Stimulated activated CD8-positive, alpha-beta memory T cell treated with anti-CD3 and anti-CD28 coated beads, Interleukin-7, amount 100 ng/mL, for 48 hours (primary cell): ENCODE results near the gene TMBIM1.

ENCODE experiments used
- DNase-seq, 2 donors: peaks; one replicate each; pipeline ENCODE4 v3.0.0-alpha.2; 2020; ENCODE audit warnings: low read depth in 1 of 2; ENCODE audit errors: extremely low read depth in 1 of 2

Gene TMBIM1

DNA sequence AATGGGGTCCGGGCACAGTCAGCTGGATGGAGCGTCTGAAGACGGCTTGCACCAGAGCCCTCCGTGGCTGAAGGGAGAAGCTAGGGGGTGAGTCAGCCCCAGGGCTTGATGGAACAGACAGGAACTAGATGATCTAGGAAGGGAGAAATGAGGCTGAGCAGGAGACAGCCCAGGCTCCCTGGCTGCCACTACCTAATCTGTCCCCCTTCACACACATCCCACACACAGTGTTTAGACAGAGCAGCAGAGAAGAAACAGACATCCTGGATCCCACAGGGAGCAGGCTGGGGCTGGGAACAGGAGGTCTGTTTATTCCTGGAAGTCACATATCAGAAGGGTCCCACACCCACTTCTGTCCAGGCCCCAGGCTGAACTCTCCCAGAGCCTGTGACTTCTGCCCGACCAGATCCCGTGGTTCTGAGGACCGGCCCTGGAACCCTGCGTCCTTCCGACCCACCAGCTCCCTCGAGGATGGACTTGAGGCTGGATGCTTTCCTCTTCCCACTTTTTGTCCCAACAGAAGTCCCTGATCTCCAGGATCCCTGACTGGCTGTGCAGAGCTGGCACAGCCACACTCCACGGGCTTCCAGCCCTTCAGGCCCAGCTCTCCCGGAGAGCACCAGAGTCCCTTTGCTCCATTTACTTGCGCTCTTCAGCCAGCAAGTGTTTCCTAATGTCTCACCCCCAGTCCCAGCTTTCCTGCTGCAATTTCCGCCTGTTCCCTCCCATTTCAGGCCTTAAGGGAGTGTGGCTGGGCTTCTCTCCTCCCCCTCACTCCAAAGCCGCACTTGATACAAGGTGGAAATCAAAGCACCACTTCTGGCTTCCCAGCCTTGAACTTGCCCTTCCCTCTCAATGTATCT is 33.0 kb downstream of the TMBIM1 start:
- DNase-seq, result no peak

DNA sequence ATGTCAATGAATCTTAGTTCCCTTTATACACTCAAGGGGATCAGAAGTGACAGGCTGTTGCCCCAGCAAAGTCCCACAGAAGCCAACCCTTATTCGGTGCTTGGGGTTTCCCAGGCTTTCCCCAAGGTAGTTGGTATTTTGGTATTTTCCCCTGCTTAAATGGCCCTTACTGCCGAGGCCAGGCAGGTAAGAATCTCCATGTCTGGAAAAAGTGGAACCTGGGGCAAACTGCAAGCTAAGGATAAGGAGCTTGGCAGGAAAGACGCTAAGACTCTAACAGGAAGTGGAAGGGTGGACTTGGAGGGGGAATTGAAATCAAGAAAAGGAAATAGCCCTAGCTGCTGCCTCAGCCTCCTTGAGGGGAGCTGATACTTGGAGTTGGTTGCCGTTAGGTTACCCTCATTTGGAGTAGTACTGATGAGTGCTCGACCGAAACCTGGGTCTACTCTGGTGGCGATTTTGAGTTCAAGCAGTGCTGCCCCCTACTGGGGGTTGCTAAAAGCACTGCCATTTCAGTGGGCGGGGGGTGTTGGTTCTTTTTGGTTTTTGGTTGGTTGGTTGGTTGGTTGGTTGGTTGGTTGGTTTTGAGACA is 34.8 kb downstream of the TMBIM1 start:
- peak; percentile 43 to 54 for DNase-seq

DNA sequence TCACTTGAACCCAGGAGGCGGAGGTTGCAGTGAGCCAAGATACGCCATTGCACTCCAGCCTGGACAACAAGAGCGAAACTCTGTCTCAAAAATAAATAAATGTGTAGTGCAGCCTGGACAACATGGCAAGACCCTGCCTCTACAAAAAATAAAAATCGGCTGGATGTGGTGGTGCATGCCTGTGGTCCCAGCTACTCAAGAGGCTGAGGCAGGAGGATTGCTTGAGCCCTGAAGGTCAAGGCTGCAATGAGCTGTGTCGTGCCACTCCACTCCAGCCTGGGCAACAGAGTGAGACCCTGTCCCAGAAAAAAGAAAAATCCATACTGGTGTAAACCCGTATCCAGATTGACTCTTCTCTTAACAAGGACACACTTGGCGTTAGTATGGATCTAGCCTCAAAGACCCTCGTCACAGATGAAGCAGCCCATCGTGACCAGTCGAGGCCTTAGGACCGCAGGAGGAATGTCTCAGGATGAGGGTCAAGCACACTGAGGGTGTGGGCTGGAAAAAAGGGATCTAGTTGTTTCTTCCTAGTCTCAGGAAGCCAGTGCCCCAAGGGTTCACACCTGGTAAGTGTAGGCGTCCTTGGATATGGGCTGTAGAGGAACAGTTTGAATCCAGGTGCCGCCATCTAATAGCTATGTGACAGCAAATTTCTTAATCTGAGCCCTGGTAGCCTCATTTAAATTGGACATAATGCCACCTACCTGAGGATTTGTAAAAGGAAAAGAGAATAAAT is 35.5 kb downstream of the TMBIM1 start:
- no peak for DNase-seq

DNA sequence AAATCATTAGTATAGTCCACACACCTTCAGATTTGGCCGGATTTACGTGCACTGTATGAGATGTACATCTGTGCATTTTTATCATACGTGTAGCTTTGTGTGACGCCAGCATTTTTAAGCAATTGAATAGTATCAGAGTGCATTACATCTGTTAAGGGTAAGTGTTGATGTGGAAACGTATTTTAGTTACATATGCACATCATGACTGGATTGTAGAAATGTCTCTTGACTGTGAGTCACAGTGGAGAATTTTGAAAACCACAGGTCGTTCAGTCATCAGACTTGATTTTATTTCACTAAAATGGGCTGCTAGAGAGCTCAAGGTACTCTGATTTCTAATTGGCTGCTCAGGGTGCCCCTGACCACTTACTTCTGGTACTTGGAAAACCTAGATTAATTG is 36.9 kb downstream of the TMBIM1 start:
- no peak for DNase-seq

DNA sequence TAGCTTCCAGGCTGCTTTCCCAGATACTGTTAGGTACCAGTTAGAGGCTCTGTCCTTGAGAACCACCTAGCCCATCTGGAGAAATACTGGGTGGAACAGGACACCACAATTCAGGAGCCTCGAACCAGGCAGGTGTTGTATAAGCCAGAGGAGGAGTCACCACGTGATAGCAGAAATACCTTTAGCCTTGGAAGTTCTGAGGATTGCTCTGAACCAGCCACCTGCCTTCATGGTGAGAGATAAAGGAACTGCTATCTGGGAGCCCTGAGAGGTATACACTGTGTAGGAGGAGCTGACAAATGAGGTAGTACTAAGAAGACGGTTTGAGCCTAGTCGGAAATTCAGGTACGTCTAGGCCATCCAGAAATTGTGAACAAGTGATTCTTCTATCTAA is 39.1 kb downstream of the TMBIM1 start:
- no peak for DNase-seq

DNA sequence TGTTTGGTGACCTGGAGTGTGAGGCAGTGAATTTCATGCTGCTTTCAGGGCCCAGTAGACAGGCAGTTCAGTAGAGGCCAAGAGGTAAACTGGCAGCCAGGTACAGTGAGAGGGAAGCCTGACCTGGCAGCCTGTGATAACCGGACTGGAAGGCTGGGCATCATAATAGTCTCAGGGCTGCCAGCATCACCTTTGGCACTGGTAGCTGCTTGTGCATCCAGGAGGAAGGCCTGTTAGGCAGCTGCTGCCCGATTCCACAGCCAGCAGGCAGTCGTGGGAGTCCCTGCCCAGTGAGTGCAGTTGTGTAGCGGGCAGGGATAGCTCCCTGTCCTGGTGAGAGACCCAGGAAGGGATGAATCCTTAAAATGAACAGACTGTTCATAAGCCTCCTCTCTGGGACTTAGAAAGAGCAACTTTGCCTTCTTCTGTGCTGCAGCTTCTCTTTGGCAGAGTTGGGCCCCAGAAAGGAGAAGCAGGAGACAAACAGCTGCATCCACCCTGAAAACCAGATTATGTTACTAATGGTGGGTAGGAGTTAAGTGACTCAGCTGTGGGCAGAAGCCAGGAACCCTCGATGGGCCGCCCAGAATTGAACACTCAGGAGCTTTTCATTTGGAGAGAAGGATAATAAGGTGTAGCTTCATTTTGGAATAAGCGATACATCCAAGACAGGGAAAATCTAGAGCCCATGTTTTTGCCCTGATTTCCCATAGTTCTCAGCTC is 39.6 kb downstream of the TMBIM1 start:
- DNase-seq, result no peak

DNA sequence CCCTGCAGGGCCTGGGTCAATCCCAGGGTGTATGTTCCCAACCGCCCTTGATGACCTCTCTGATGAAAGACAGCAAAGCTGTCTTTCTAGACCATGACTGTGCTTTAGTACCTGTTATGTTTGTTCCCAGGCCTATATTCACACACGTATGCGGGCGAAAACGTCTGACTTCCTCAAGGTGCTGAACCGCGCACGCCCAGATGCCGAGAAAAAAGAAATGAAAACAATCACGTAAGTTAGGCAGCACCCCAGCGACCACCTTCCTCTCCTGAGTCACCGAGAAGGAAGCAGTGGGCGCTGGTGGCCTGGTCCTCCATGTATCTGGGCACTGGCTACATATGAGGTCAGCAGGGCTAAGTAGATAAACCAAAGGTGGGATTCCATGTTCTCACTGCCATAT is 42.6 kb downstream of the TMBIM1 start:
- DNase-seq, result no peak

DNA sequence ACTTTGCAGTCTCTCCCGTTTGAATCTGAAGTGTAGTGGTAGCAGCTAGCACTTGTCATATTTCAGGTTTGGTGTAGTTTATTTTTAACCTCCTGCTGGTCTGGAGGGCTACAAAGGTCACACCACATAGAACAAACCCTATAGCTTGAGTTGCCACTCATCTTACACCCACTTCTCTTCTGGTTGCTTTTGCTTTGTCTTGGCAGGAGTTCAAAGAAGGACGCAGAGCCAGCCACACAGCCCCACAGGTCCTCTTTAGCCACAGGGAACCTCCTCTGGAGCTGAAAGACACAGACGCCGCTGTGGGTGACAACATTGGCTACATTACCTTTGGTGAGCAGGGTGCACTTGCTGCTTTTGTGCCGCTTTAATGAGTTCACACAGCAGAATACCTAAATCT is 47.1 kb downstream of the TMBIM1 start:
- DNase-seq, result no peak

DNA sequence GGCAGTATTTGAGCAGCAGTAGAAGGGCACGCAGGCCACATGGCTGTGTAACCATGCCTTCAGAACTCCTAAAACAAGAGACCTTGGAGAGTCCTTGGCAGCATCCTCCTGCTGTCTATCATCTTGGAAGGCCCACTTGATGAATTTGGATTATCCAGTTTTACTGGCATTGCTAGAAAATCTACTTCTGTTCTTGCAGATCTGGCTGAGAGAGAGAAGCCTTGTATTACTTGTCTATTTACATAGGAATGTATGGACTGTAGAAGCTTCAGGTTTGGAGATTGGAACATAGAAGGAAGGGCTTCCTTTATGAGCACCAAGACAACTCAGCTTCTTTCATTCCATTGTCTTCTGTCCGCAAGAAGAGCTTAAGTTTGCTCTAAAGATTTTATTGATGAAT is 47.6 kb downstream of the TMBIM1 start:
- no peak for DNase-seq

DNA sequence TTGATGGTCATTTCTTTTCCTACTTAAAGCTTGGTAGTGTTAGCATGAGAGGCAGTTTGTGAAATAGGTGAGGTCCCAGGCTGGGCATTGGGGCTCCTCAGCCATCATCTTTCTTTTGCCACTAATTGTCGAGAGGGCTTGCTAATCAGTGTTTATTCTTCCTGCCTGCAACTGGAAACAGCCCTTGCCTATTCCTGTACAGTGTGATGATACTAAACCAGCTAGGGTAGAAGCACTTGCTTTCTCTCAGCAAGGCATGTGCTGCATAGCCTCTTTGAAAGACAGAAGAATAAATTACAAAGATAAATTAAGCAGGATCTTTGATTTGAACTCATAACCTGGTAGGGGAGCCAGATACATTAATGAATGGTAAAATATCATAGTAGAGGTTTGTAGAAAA is 48.1 kb downstream of the TMBIM1 start:
- no peak for DNase-seq

DNA sequence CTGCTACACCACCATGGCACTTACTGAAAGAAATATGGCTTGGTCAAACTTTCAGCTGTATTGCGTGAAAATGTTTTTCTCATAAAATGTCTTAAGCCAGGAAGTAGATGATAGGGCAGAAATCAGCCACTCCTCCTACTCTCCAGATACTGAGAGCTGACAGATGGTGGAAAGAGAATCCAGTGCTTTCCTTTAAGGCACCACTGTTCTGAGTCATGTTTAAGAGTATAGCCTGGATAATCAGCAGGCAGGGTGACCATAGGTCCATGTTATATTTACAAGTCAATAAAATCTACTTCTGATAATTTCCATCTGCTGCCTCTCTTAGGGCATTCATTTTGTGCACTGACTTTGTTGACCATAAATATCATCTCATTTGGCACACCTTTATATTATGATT is 53.4 kb downstream of the TMBIM1 start:
- DNase-seq, result no peak

DNA sequence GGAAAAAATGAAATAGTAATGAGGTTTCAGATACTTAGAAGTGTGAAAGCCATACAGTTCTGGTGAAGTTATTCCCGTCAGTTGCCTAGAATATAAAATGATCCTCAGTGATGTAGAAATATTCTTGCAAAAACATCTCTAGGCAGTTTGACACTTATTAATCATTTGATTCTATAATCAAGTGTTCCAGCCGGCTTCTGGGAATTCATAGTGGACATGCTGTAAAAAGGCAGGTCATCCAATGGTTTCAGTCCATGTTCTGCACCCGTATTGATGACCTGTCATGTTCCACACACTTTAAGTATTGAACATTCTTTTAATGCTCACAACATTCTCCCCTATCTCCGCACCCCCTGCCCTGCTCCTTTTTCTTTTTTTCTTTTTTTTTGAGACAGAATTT is 55.5 kb downstream of the TMBIM1 start:
- DNase-seq, result no peak

DNA sequence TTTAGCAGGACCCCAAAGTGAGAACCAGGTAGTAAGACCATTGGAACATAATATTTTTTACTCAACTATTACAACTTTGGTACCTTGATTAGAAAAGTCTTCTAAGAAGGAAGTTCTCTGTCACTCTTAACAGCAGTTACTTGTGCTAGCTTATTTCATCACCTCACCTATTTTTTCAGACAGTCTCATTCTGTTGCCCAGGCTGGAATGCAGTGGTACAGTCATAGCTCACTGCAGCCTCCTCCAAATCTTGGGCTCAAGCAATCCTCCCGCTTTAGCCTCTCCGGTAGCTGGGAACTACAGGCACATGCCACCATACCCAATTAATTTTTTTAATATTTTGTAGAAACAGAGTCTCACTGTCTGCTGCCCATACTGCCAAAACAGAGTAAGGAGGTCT is 57.3 kb downstream of the TMBIM1 start:
- DNase-seq, result no peak

DNA sequence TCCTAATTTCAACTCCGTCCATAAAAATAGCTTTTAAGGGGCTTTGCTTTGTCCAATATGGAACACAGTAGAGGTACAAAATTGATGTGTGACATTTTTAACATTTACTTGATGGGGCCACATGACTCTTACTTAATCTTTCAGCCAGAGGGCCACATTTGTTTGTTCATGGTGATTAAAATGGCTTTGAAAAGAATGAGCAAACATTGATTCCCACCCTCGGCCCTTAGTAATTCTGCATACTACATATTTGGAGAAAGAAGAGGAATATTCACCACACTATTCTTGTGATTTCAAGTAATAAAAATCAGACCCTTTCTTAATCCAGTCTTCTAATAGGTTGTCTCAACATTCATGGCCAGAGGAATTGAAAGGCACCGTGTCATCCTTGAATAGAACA is 57.8 kb downstream of the TMBIM1 start:
- DNase-seq, result no peak

DNA sequence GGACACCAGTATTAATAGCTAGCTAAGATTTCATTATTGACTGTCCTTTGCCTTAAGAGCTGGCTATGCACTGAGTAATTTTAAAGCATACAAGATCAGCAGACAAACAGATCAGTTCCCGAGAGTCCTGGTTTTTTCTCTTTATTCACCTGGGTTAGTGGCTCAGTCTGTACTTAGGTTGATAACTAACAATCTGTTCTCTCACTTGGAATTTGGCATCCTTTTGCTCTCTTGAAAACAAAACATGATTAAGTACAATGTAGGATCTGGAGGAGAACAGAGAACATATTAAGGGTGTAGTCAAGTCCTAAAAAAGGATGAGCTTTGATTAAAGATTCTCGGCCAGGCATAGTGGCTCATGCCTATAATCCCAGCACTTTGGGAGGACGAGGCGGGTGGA is 58.8 kb downstream of the TMBIM1 start:
- DNase-seq, result no peak

DNA sequence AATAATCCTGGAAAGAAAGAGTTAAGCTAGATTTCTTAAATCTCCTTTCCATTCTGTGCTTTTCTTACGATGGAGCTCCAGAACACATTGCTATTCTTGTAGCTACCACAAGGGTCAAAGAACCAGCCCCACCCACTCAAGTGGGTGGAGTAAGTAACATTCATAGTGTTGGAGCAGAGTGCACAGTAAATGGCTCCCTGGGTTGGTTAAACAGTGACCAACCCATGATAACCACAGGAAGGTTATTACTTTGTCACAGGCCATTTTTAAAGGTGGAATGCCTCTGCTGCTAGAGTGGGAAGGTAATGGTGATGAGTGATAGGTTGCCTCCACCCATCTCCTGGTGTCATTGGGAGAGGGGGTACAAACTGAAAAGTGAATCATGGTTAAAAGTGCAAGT is 61.4 kb downstream of the TMBIM1 start:
- no peak for DNase-seq

DNA sequence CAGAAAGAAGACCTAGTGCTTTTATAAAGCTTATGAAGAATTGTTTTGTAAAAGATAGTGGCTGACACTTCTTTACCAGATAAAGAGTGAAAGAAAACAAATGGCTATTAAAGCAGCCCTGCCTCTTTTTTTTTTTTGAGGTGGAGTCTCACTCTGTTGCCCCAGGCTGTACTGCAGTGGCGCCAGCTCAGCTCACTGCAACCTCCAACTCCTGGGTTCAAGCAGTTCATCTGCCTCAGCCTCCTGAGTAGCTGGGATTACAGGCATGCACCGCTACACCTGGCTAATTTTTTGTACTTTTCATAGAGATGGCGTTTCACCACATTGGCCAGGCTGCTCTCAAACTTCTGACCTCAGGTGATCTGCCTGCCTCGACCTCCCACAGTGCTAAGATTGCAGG is 62.5 kb downstream of the TMBIM1 start:
- no peak for DNase-seq

DNA sequence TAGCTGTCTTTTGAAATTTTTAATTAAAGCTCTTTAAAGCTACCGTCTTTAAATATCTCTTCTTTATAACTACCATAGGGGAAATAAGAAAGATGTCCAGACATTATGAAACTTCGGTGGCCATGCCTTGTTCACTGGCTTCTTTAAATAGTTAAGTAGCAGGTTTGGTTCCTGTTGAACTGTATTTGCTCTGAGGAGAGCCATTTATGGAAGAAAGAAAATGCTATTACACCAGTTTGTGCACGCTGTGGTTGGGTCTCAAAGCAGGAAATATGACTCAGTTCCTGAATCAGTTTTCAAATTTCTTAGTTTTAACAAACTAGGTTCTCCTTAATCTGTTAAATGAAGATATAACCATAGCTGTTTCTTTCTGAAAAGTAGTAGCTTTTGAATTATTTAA is 63.1 kb downstream of the TMBIM1 start:
- DNase-seq, result no peak

DNA sequence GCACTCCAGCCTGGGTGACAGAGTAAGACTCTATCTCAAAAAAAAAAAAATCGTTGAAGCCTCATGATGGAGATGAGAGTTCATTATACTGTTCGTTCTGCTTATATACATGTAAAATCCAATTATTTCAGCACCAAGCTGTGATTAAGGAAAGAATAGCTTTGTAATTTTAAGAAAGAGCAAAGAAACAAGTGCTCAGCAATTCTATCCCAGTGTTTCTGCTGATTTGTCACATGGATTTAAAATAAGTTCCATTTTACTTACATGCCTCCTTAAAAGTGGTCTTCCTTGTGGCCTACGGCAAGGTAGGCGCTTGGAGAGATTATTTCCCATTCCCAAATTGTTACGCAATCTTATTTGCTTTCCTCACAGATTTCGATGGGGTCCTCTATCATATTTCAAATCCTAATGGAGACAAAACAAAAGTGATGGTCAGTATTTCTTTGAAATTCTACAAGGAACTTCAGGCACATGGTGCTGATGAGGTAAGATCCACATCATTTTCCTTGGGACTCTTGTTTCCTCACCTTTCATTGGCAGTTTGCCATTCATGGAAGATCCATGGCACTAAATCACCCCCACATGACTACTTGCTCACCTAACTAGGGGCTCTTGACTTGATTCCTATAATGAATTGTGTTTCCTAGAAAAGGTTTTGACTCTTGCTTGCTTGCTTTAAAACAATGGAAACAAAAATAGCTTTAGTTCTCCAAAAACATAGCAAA is 63.8 kb downstream of the TMBIM1 start:
- no peak for DNase-seq

DNA sequence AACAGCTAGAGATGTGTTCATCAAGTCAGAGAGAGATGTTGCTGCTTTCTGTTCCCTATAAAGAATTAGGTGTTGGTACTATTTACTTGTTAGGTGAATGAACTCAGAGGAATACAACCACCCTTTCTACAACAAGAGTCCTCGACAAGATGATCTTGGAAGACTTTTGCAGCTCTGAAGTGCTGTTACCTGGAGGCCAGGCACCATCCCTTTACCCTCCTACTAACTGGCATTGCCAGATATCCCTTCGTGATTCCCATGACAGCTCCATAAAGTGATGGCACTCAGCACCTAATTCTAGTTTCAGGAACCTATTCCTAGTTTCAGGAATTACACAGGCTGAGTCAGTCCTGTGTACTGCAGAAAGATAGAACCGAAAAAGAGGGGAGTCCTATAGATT is 65.4 kb downstream of the TMBIM1 start:
- no peak for DNase-seq
